Effector memory CD4-positive, alpha-beta T cell (primary cell): ENCODE measurements around the gene SLAMF1.
"Not testable (repeated sequence)": the region's sequence is repeated elsewhere in the genome, so short reads cannot be mapped to it uniquely, and the experiment has no call there.

Experiments used
- DNase-seq, 3 donors: peaks; one replicate each; pipeline ENCODE4 v3.0.0-alpha.2; 2020
- H3K27ac ChIP-seq: 2 replicates; pipeline ENCODE4 v1.7.0; 2013; ENCODE audit warnings: mild to moderate bottlenecking, low read length, moderate library complexity; ENCODE audit not compliant: insufficient read depth, poor library complexity, severe bottlenecking
- H3K27me3 ChIP-seq: replicated peaks from 2 replicates; pipeline ENCODE4 v1.7.0; 2013; ENCODE audit warnings: mild to moderate bottlenecking, low read length; ENCODE audit not compliant: insufficient read depth, control insufficient read depth, poor library complexity, severe bottlenecking
- H3K36me3 ChIP-seq: 2 replicates; pipeline ENCODE4 v1.7.0; 2013; ENCODE audit warnings: mild to moderate bottlenecking, low read length, moderate library complexity; ENCODE audit not compliant: control insufficient read depth, insufficient read depth
- H3K4me1 ChIP-seq: 2 replicates; pipeline ENCODE4 v1.7.0; 2013; ENCODE audit warnings: low read length, mild to moderate bottlenecking; ENCODE audit not compliant: control insufficient read depth, insufficient read depth, poor library complexity, severe bottlenecking
- H3K4me3 ChIP-seq: 2 replicates; pipeline ENCODE4 v1.7.0; 2013; ENCODE audit warnings: low read length, low read depth, mild to moderate bottlenecking; ENCODE audit not compliant: insufficient read depth, poor library complexity, severe bottlenecking
- H3K9me3 ChIP-seq: 2 replicates; pipeline ENCODE4 v1.7.0; 2013; ENCODE audit warnings: mild to moderate bottlenecking, low read length, moderate library complexity; ENCODE audit not compliant: control insufficient read depth

SLAMF1 gene

GRCh38 chr1:160633330-160633903 lies 13.4 kb downstream of the SLAMF1 start:
- Histone ChIP-seq H3K36me3 (peaks cover 51% of the 10 kb centered on the region), H3K27me3 (no peaks in the 10 kb centered on the region), H3K27ac (peak overlapping the region; percentile 92), H3K4me1 (peaks cover 92% of the 10 kb centered on the region), H3K9me3 (no peaks in the 10 kb centered on the region), H3K4me3 (peak overlapping the region; percentile 20)
- no peak for DNase-seq

DNA sequence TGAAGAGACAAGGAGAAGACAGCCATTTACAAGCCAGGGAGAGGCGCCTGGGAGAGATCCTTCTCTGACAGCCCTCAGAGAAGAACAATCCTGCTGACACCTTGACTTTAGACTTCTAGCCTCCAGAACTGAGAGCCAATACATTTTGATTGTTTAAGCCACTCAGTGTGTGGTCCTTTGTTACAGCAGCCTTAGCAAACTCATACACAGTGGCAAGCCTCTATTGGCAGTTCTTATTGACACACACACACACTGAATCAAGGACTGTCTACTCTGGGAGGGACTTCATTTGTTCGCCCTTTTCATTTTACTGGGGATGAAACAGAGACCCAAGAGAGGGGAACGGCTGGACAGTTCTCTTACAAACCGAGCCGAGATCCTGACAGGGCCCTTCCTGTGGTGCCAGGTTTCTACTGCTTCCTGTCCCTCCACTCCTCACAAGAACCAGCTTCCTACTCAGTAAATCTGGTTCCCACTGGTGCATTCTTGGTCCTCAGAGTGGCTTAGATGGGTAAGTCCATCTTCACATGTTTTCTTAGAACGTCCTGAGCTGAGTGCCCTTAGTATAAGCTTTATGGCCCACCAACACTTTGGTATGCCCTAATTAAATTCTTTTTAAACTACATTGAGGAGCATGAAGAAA lies 14.7 kb downstream of the SLAMF1 start:
- Histone ChIP-seq H3K27me3 (no peaks in the 10 kb centered on the region), H3K27ac (peak overlapping the region; percentile 92), H3K4me1 (peaks cover 94% of the 10 kb centered on the region), H3K9me3 (no peaks in the 10 kb centered on the region), H3K36me3 (peaks cover 52% of the 10 kb centered on the region), H3K4me3 (no peak overlapping the region)
- DNase-seq, result no peak

DNA sequence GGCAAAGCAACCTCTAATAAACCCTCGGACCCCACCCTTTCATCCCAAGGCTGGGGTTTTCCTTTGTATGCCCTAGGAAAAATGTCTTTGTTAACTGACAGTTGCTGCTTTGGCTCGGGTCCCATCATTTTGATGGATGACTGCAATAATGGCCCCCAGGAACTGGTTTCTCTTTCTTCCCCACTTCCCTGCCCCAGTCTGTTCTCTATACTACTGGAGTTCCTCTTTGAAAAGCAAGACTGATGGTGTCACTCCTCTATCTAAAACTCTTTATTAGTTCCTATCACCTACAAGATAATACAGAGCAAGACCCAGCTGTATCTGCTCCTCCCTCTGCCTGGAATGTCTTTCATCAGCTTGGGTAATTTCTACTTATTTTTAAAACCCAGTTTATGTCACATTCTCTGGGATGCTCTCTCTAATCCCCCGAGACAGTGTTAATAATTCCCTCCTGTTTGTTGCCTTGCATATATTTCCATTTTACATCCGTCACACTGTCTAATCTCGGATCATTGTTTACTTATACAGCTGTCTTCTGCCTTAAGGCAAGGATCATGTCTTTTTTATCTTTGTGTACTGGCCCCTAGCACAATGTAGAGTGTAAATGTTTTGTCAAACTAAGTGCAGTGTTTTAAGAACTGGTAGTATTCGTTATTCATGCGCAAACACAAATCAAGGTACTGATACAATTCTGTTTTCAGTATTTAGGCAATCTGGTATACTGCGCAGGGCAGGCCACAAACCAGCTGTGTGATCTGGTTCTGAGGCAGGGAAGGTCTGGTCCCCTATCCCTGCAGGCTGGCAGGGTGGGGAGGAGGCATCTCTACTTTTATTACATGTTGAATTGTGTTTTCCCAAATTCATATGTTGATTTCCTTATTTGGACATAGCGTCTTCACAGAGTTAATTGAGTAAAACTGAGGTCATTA lies 16.1 kb downstream of the SLAMF1 start:
- Histone ChIP-seq H3K27me3 (no peaks in the 10 kb centered on the region), H3K9me3 (no peaks in the 10 kb centered on the region), H3K4me1 (peaks cover 94% of the 10 kb centered on the region), H3K36me3 (peaks cover 38% of the 10 kb centered on the region), H3K4me3 (no peak overlapping the region), H3K27ac (peak overlapping the region; percentile 92)
- no peak for DNase-seq

- no peaks in the 10 kb centered on the region for H3K27me3 ChIP-seq
- H3K4me3 ChIP-seq, result peak overlapping the region; percentile 22
- H3K36me3 ChIP-seq, result peaks cover 28% of the 10 kb centered on the region
- H3K9me3 ChIP-seq, result no peaks in the 10 kb centered on the region
- peaks cover 98% of the 10 kb centered on the region for H3K4me1 ChIP-seq
- H3K27ac ChIP-seq, result peak overlapping the region; percentile 92
- DNase-seq, result peak; percentile 66 to 75 (median 74)
These were observed 17.3 kb downstream of the SLAMF1 start for GRCh38 chr1:160629286-160630210.

- Histone ChIP-seq H3K9me3 (no peaks in the 10 kb centered on the region), H3K36me3 (peaks cover 26% of the 10 kb centered on the region), H3K27me3 (no peaks in the 10 kb centered on the region), H3K4me1 (peaks cover 97% of the 10 kb centered on the region), H3K27ac (peak overlapping the region; percentile 92), H3K4me3 (no peak overlapping the region)
- DNase-seq, result peak in 1 of 3 donors; percentile 26
These were observed 18.0 kb downstream of the SLAMF1 start for GRCh38 chr1:160628799-160629263.

DNA sequence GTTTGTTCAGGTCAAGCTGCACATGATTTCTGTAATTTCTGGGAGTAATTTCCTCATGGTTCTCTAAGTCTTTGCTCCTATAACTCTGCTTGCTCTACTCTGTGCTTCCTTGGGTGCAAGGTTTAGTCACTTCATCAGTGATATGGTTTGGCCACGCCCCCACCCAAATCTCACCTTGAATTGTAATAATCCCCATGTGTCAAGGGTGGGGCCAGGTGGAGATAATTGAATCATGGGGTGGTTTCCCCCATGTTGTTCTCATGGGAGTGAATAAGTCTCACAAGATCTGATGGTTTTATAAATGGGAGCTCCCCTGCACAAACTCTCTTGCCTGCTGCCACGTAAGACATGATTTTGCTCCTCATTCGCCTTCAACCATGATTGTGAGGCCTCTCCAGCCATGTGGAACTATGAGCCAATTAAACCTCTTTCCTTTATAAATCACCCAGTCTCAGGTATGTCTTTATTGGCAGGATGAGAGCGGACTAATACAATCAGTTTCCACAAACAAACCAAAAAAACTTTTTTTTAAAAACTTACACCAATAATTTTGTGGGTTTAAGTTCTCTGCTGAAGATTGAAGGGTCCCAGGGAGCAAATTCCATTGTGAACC lies 19.1 kb downstream of the SLAMF1 start:
- peaks cover 97% of the 10 kb centered on the region for H3K4me1 ChIP-seq
- H3K36me3 ChIP-seq, result peaks cover 20% of the 10 kb centered on the region
- H3K9me3 ChIP-seq, H3K4me3 ChIP-seq, H3K27me3 ChIP-seq: not testable (repeated sequence)
- peak overlapping the region; percentile 92 for H3K27ac ChIP-seq
- peak in 1 of 3 donors; percentile 46 for DNase-seq

DNA sequence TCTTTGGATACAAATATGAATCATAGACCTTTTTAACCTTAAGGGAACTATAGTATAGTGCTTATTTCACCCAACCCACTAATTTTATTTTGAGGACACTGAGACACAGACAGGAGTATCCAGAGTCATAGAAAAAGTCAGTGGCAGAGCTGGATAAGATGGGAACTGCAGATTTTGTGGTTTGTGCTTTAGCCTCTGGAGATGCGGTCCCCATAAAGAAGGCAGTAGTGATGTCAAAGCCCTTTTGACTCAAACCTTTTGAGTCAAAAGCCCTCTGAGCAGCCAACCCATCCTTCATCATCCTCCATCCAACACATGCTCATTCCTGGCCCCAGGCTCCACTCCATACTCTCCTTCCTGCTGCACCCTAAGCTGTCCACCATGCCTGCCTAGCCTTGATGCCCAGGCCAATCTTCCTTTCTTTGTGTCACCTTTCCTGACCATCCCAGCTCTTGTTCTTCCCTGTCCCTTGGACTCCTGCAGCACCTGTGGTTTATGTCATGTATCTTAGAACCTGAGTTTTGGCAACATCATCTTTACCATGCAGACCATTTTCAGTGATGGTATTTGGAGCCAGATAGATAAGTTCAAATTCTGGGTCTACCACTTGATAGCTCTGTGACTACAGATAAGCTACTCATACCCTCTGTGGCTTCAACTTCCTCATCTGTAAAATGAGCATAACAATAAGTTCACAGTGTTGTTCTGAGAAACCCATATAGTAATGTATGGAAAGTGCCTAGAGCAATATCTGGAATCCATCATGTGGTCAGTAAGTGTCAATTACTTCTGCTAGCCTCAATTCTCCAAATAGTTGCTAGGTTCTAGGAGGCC lies 20.1 kb downstream of the SLAMF1 start:
- Histone ChIP-seq H3K27ac (peak overlapping the region; percentile 92), H3K9me3 (no peaks in the 10 kb centered on the region), H3K27me3 (no peaks in the 10 kb centered on the region), H3K4me3 (no peak overlapping the region), H3K36me3 (peaks cover 25% of the 10 kb centered on the region), H3K4me1 (peaks cover 91% of the 10 kb centered on the region)
- no peak for DNase-seq

- Histone ChIP-seq H3K27me3 (no peaks in the 10 kb centered on the region), H3K4me1 (peaks cover 83% of the 10 kb centered on the region), H3K9me3 (no peaks in the 10 kb centered on the region), H3K4me3 (no peak overlapping the region), H3K27ac (peak overlapping the region; percentile 92), H3K36me3 (peaks cover 25% of the 10 kb centered on the region)
- peak in 2 of 3 donors; percentile 40 to 45 for DNase-seq
These were observed 20.9 kb downstream of the SLAMF1 start for GRCh38 chr1:160625725-160626498.
